ENCODE data around the gene TSR1. TPM values are rescaled to one million over a fixed set of nuclear protein-coding genes. Genes with fewer than 3 reads are reported as not detected.

The TSR1 gene
- total RNA-seq, 4 donors from 2014 or later, result 76.7 to 94.1 (median 84.7) TPM

GRCh38 chr17:2363318-2363717, 27.1 kb upstream of the TSR1 start:
- peaks cover 19 to 21% of the 10 kb centered on the region in 2 donors for H3K4me1 ChIP-seq

GRCh38 chr17:2362881-2363280, 26.6 kb upstream of the TSR1 start:
- no peak overlapping the region for H3K4me3 ChIP-seq
- intact Hi-C loops (cut with DNase I; ENCODE audit: low total_unique reads) (loop anchor here (10.0 kb wide), 1 partner anchor 52 kb away; no protein-coding TSS in a partner anchor), in situ Hi-C loops (cut with MboI; ENCODE audit: low sequenced_read_pairs in 4 of 4) (no loop called here)
- TF ChIP-seq POLR2A (IDR thresholded peaks at IDR 0.05), result no peak
- TF ChIP-seq CTCF (IDR thresholded peaks at IDR 0.05 in 4 of 5, conservative IDR thresholded peaks at IDR 0.05 in 1 of 5), result no peak
- ATAC-seq (no peak), DNase-seq (no peak)
- no peaks in the 10 kb centered on the region for H3K36me3 ChIP-seq
- peaks cover 19 to 21% of the 10 kb centered on the region in 2 donors for H3K4me1 ChIP-seq
- H3K9me3 ChIP-seq, result no peaks in the 10 kb centered on the region
- H3K27me3 ChIP-seq, result no peaks in the 10 kb centered on the region
- H3K27ac ChIP-seq, result no peak overlapping the region

More at GRCh38 chr17:2363318-2363717, 27.1 kb upstream of the TSR1 start:
- Histone ChIP-seq H3K4me3 (no peak overlapping the region), H3K9me3 (no peaks in the 10 kb centered on the region), H3K27ac (peak overlapping the region in 1 of 4 donors; percentile 60), H3K27me3 (no peaks in the 10 kb centered on the region), H3K36me3 (no peaks in the 10 kb centered on the region)
- intact Hi-C loops (cut with DNase I; ENCODE audit: low total_unique reads), result loop anchor here (10.0 kb wide), 1 partner anchor 51 kb away; no protein-coding TSS in a partner anchor
- DNase-seq (no peak), ATAC-seq (no peak)
- in situ Hi-C loops (cut with MboI; ENCODE audit: low sequenced_read_pairs in 4 of 4), result no loop called here
- no peak for TF ChIP-seq CTCF (IDR thresholded peaks at IDR 0.05 in 4 of 5, conservative IDR thresholded peaks at IDR 0.05 in 1 of 5)
- no peak for TF ChIP-seq POLR2A (IDR thresholded peaks at IDR 0.05)

GRCh38 chr17:2362416-2362815, 26.2 kb upstream of the TSR1 start:
- Histone ChIP-seq H3K9me3 (no peaks in the 10 kb centered on the region), H3K4me1 (peaks cover 19 to 21% of the 10 kb centered on the region in 2 donors), H3K27me3 (no peaks in the 10 kb centered on the region), H3K27ac (no peak overlapping the region), H3K36me3 (no peaks in the 10 kb centered on the region), H3K4me3 (no peak overlapping the region)
- TF ChIP-seq POLR2A (IDR thresholded peaks at IDR 0.05), result no peak
- TF ChIP-seq CTCF (IDR thresholded peaks at IDR 0.05 in 4 of 5, conservative IDR thresholded peaks at IDR 0.05 in 1 of 5), result no peak
- ATAC-seq (no peak), DNase-seq (no peak)
- in situ Hi-C loops (cut with MboI; ENCODE audit: low sequenced_read_pairs in 4 of 4), result no loop called here
- intact Hi-C loops (cut with DNase I; ENCODE audit: low total_unique reads), result loop anchor here (10.0 kb wide), 1 partner anchor 52 kb away; no protein-coding TSS in a partner anchor

GRCh38 chr17:2362016-2362415, 25.8 kb upstream of the TSR1 start:
- Histone ChIP-seq H3K36me3 (no peaks in the 10 kb centered on the region), H3K27me3 (no peaks in the 10 kb centered on the region), H3K4me1 (peaks cover 19 to 21% of the 10 kb centered on the region in 2 donors), H3K27ac (no peak overlapping the region), H3K4me3 (no peak overlapping the region), H3K9me3 (no peaks in the 10 kb centered on the region)
- in situ Hi-C loops (cut with MboI; ENCODE audit: low sequenced_read_pairs in 4 of 4) (no loop called here), intact Hi-C loops (cut with DNase I; ENCODE audit: low total_unique reads) (loop anchor here (10.0 kb wide), 1 partner anchor 53 kb away; no protein-coding TSS in a partner anchor)
- DNase-seq (no peak), ATAC-seq (no peak)
- TF ChIP-seq CTCF (IDR thresholded peaks at IDR 0.05 in 4 of 5, conservative IDR thresholded peaks at IDR 0.05 in 1 of 5), result no peak
- no peak for TF ChIP-seq POLR2A (IDR thresholded peaks at IDR 0.05)
